Mucosa of gallbladder (tissue), 1 donor: Measurements from ENCODE around the gene CBX6. TPM values are rescaled to one million over a fixed set of nuclear protein-coding genes. Genes with fewer than 3 reads are reported as not detected.

ENCODE experiments used
- DNase-seq: peaks from one replicate; pipeline ENCODE4 v3.0.0-alpha.2; 2020; ENCODE audit warnings: low spot score
- total RNA-seq: library from RNA; stranded (reverse); gene quantifications from one replicate; pipeline ENCODE4 v1.2.1, GENCODE V29; 2021
- donor health status: DM: no; HTN: no; CAD: no.

CBX6 gene
- total RNA-seq, 1 donor from 2014 or later = 97.5 TPM

DNA sequence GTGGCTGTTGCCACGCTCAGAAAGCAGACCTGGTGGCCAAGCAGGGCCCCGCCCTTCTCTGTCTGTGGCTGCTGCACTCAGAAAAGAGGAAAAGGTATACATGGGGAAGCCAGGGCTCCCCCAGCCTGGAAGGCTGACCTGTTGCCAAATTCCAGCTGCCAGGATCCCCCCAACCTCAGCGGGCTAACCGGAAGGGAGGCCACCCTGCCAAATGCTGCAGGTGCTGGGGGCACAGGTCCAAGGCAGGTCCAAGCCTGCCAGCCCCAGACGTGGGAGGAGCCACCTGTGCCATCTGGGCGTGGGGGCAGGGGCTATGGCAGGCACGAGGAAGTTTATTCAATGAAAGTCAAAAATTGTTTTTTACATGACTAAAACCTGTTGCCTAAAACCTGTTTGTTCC is 30.8 kb downstream of the CBX6 start:
- no peak for DNase-seq

DNA sequence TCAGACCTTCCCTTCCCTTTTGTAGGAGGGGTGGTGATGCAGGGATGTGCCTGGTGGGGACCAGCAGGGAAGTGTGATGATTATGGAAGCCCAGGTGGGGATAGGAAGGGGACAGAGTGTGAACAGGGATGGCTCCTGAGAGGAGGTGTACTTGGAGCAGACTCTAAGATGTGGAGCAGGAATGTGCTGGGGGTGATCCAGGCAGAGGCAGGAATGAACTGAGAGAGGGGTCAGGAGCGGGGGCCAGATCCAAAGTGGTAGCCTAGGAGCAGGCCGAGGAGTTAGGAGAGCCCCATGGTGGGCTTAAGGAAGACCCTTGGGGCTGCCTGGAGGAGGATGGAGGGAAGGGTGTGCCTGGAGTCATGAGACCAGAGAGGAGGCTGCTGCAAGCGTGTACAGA is 31.9 kb downstream of the CBX6 start:
- no peak for DNase-seq

DNA sequence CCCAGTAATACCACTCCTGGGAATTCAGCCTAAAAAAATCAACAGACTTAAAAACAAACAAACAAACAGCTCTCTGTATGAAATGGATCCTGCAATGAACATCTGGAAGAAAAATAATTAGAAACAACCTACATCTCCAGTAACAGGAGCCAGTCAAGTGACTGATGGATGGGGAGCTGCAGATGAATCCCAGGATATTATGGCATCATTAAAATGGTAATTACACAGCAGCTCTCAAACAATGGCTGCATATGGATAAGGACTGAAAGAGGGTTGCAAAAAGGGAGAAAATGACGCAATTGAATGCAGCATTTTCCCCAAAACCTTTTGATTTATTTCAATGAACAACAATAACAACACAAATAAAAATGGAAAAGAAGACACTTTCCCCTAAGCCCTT is 32.3 kb downstream of the CBX6 start:
- no peak for DNase-seq

DNA sequence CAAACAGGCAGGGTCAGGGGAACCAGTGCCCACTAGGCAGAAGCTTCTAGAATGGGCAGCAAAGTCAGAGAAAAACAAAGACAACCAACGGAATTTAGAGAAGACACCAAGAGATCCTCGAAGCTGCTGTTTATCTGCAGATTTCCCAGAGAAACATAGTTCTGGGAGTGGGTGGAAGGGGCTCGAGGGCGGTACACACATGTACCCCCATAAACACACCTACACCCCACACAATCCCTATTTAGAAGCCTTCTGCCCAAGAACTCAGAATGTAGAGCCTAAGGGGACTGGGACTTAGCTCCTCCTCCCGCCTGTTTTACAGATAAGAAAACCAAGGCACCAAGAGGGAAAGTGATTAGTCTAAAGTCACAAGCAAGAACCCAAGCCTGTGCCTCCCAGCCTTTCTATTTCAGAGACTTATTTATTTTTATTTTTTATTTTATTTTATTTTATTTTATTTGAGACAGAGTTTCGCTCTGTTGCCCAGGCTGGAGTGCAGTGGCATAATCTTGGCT is 34.5 kb downstream of the CBX6 start:
- DNase-seq = no peak

DNA sequence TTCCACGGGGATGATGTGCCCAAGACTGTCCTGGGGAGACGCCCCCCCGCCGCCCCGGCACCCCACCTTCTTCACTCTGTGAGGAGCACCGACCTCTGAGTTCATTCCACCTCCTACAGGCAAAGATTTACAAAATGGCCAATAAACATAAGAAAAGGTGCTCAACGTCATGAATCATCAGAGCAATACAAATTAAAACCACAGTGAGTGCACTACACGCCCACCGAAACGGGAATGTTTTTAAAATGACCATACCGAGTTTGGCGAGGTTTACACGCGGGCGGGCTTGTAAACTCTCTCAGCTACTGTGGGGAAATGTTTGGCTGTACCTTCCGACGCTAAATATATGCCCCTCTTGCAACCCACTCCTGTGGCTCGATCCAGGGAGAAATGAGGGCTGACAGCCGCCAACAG is 36.1 kb downstream of the CBX6 start:
- DNase-seq = no peak

DNA sequence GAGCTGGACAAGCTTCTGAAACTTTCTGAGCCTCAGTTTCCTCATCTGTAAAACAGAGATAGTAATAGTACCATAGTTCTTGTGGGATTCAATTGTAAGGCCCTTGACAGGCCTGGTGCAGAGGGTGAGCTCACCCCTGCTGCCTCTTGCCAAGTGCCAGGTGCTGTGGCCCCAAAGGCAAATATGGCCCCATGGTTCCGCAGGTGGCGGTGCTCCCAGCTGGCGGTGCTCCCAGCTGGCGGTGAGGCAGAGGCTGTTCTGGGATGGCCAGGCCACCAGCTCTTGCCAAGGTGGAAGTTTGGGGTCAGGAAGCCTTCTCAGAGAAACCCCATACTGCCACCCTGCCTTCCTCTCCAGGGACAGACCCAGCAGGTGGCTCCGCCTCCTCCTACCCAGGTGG is 37.0 kb downstream of the CBX6 start:
- no peak for DNase-seq

DNA sequence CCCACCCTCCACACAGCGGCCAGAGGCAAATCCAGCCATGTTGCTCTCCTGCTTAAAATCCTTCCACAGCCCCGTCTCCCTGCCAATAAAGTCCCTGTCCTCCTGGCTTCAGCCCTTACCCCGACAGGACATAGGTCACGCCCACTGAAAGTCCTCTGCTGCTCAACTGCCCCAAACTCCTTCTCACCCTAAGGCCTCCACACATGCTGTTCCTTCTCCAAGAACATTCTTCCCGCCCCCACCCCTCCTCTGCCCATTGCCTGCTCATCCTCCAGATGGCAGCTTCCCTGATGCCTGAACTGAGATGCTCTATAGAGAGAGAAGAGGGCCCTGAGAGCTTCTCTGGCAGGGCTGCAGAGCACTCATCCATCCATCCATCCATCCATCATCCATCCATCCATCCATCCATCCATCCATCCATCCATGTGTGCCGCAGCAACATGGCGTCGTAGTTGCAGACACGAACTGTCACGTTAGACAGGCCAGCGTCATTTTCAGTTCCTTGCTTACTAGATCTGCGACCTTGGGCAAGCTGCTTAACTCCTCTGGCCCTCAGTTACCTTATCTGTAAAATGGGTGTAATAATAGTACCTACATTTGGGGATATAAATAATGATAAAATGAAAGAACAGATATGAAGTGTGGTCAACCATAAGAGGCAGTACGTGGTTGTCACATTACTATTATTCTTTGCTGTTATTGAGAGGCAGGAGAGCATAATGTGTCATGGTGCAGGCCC is 37.6 kb downstream of the CBX6 start:
- no peak for DNase-seq

- DNase-seq = no peak
Measured at GRCh38 chr22:38833061-38833460, 39.0 kb downstream of the CBX6 start.

DNA sequence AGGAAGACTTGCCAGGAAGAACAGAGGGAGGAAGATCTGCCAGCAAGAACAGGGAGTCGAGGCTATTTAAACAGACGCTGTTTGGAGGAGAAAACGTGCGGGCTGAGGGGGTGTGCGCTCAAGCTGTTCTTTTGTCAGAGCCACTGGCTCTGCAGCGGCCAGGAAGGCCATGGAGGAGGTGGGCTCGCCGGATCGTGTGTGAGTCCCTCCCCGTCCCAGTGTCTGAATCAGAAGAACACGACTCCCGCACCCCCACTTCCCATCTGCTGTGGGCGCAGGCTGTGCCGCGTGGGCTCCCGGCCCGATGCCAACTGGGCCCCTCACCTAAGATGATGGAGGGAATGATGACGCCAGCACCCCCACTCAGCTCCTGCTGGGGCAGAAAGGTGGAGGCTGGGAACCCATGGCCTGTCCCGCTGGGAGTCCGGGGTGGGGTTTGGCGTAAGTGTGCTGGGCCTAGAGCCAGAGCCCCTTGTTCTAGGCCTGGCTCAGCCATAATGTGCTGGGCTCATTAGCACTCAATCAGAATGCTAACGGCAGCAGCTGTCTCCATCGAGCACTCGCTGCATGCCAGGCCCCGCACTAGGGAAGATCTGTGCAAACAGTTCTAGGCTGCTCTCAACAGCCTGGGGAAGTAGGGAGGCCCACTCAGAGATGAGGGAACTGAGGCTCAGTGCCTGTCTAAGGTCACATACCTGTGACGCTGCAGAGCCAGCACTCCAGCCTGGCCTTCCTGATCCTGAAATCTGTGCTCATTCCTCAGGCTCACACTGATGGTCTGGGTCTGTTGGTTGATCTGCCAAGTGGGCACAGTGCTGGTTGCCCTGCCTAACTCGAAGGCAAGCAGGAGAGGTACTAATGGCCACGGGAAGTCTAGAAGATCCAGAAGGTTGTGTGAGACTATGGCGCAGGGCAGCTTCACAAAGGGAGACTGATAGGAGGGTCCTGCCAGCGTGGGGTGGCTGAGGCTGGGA is 39.7 kb downstream of the CBX6 start:
- DNase-seq = no peak

GRCh38 chr22:38831166-38831945 is 40.7 kb downstream of the CBX6 start:
- no peak for DNase-seq

GRCh38 chr22:38830845-38831108 is 41.2 kb downstream of the CBX6 start:
- DNase-seq = no peak

GRCh38 chr22:38830026-38830844 is 41.8 kb downstream of the CBX6 start:
- no peak for DNase-seq

DNA sequence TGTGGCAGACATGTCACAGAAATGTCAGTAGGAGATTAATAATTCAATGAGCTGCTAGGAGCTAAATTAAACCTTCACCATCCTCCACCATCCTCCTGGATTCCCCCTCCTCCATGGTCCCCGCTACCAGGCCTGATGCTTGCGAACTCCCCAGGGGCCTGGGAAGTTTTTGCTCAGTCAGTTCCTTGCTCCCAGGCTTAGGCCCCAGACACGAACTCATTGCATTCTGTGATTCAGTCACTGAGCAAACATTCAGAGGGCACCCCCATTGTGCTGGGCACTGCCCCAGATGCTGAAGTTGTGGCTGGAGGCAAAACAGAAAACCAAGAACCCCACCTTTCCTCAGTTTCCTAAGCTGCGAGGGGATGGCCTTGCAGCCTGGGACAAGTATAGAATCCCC is 42.5 kb downstream of the CBX6 start:
- DNase-seq = no peak

GRCh38 chr22:38828616-38829205 is 43.3 kb downstream of the CBX6 start:
- no peak for DNase-seq

DNA sequence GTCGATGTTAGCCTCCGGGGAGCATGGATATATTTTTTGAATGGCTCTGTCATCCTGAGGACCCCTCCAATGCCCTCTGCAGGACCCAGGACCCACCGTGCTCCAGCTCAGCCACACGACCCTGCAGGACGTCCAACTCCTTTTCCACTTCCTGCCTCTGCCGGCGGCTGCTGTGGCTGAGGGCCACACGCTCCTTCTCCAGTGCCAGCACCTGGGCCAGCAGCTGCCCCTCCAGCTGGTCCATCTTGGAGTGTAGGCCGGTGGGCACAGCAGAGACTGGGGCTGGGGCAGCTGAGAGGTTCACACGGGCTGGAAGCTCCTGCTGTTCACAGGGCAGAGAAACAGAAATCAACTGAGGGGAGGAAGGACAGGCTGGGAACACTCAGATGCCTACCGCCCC is 43.8 kb downstream of the CBX6 start:
- DNase-seq = no peak

DNA sequence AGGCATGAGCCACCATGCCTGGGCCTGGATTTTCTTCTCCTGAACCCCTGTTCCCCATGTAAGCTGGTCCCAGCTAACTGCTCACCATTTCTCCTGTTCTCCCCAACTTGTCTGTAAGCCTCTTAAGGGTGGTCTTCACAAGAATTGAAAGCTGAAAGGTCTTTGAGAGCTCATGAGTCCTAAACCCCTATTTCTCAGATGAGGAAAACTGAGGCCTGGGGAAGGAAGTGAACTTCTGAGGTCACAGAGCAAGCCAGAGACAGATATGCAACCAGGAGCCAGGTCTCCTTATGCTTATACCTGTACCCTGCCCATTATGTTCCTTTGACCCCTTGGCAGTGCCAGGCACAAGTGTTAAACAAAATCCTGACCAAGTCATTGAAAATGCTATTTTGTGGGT is 44.5 kb downstream of the CBX6 start:
- no peak for DNase-seq

GRCh38 chr22:38826801-38827200 is 45.2 kb downstream of the CBX6 start:
- DNase-seq = no peak

GRCh38 chr22:38826386-38826785 is 45.6 kb downstream of the CBX6 start:
- no peak for DNase-seq

DNA sequence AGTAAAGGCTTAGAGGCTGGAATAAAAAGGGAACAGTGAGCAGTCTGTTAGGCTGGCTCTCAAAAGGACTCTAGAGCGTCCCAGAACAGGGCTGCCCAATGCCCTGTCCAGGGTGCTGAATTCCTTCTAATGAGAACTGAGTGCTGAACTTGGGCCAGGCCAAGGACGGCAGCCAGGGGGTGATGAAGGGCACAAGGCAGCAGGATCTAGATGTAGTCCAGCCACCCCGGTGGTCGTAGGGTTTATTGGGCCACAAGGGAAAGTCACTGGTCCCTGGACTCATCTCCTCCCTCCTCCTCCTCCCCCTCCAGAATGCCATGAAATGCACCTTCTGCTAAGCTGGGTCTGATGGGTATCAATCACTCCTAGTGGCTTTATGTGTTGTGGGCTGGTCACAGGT is 47.4 kb downstream of the CBX6 start:
- peak; percentile 75 for DNase-seq

- DNase-seq = no peak
Measured at GRCh38 chr22:38823637-38824036, 48.4 kb downstream of the CBX6 start.

DNA sequence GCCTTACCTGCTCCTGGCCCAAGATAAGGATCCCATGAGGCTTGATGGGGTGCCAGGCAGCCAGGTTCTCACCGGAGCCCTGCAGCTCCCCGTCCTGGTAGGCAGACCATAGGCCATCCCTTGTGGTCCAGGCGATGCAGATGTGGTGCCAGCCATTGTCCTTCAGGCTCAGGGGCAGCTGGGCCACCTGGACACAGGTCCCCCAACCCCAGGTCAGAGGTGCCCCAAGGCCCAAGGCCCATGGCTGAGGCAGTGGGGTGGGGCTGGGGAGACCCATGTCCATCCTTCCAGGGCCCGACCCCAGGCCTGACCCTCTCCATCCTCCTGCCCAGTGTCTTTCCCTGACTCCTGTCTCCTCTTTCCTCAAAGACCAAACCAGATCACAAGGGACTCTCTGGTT is 48.9 kb downstream of the CBX6 start:
- no peak for DNase-seq
